Measurements from ENCODE around the gene GRM4.

GRM4 gene

DNA sequence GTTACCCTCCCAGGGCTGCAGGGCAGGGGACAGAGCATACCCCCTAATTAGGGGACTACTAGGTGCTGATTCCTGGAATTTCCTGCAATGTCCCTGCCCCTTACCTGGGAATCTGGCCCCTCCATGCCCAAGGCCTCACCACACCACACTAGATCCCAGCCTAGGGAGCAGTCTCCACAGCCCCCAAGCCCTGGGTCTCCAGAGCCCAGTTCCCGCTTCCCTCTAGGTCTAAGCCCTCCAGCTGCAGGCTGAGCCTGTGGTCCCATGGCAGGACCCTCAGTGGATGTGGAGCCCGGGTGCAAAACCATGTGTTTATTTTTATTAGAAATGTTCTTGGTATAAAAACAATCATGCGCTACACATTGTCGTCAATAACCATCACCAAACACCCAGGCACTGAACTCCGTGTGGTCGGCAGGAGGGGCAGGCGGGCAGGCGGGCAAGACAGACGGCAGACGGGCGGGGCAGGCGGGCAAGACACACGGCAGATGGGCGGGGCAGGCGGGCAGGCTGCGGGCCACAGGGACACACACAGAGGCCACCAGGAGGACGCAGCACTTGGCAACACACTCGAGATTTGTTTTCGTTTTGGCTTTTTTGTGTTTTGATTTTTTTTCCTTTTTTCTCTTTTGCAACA lies 124.2 kb downstream of the GRM4 start:
- no peak overlapping the region for H3K27ac ChIP-seq (ENCODE audit: low read length)
- DNase-seq = no peak

DNA sequence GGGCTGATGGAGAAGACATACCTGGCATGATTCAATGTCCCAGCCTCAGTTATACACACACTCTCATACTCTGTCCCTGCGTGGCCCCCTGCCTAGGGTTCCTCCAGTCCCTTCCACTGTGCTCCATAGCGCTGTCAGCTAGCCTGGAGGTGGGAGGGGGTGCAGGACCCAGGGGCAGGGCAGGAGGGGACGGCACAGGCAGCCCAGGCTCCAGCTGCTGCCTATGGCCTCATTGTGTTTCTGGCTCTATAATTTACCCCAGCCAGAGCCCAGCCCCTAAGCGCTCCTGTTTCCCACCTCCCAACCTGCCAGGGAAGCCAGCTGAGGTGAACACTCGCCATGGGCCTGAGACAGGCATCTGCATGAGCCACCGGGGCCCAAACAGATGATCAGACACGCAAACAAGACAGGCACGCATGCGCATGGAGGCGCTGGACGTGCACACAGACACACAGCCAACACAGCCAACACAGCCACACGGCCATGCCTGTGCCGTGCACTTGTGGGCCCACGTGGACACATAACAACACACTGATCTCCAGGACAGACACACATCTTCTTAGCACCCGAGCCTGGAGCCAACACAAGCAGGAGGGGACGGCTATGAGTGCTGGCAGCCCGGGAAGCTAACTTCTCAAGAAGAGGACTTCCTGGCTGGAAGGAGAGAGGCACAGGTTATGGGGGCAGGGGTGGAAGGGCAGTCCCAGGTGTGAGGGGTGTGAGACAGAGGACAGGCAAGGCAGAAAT lies 124.9 kb downstream of the GRM4 start:
- no peak overlapping the region for H3K27ac ChIP-seq (ENCODE audit: low read length)
- DNase-seq = no peak
- H3K27me3 ChIP-seq (replicated peaks; ENCODE audit: insufficient read depth, low read length) = peaks cover 75% of the 10 kb centered on the region
- no peak overlapping the region for H3K4me3 ChIP-seq (ENCODE audit: low read length)
- H3K79me2 ChIP-seq (ENCODE audit: low read length) = no peaks in the 10 kb centered on the region
- H3K9me3 ChIP-seq (replicated peaks; ENCODE audit: insufficient read depth, low read length) = no peaks in the 10 kb centered on the region
- no peak for TF ChIP-seq EZH2 (optimal IDR thresholded peaks at IDR 0.05; ENCODE audit: low read depth, low read length)
- TF ChIP-seq, protein P1, sequence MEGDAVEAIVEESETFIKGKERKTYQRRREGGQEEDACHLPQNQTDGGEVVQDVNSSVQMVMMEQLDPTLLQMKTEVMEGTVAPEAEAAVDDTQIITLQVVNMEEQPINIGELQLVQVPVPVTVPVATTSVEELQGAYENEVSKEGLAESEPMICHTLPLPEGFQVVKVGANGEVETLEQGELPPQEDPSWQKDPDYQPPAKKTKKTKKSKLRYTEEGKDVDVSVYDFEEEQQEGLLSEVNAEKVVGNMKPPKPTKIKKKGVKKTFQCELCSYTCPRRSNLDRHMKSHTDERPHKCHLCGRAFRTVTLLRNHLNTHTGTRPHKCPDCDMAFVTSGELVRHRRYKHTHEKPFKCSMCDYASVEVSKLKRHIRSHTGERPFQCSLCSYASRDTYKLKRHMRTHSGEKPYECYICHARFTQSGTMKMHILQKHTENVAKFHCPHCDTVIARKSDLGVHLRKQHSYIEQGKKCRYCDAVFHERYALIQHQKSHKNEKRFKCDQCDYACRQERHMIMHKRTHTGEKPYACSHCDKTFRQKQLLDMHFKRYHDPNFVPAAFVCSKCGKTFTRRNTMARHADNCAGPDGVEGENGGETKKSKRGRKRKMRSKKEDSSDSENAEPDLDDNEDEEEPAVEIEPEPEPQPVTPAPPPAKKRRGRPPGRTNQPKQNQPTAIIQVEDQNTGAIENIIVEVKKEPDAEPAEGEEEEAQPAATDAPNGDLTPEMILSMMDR (IDR thresholded peaks at IDR 0.05; ENCODE audit: low read length) = no peak
- TF ChIP-seq EZH2phosphoT487 (IDR thresholded peaks at IDR 0.05; ENCODE audit: low read length) = no peak
- H2AFZ ChIP-seq (ENCODE audit: low read length) = peak overlapping the region; percentile 35; the same call in 1 of the 2 replicates
- H4K20me1 ChIP-seq (ENCODE audit: insufficient read depth, low read length) = no peaks in the 10 kb centered on the region
- H3F3A ChIP-seq (ENCODE audit: insufficient read depth, low read length) = 0 out of 2 replicates have a peak, but pooled peaks cover 2% of the 10 kb centered on the region
- no peaks in the 10 kb centered on the region for H3K36me3 ChIP-seq (replicated peaks; ENCODE audit: insufficient read depth, low read length)
- H3K9ac ChIP-seq (ENCODE audit: low read length) = no peak overlapping the region
- peak overlapping the region; percentile 18; the same call in 1 of the 2 replicates for H3K4me2 ChIP-seq (ENCODE audit: low read depth, low read length)
- H3K9me2 ChIP-seq (replicated peaks; ENCODE audit: insufficient read depth, low read length) = no peaks in the 10 kb centered on the region
- H3K4me1 ChIP-seq (ENCODE audit: low read length) = no peaks in the 10 kb centered on the region

More for the DNA sequence above, 124.2 kb downstream of the GRM4 start:
- Histone ChIP-seq H3K36me3 (replicated peaks; ENCODE audit: insufficient read depth, low read length) (no peaks in the 10 kb centered on the region), H3K4me2 (ENCODE audit: low read depth, low read length) (peak overlapping the region; percentile 18; the same call in 1 of the 2 replicates), H3F3A (ENCODE audit: insufficient read depth, low read length) (0 out of 2 replicates have a peak, but pooled peaks cover 2% of the 10 kb centered on the region), H3K9me3 (replicated peaks; ENCODE audit: insufficient read depth, low read length) (no peaks in the 10 kb centered on the region), H3K4me1 (ENCODE audit: low read length) (no peaks in the 10 kb centered on the region), H3K9ac (ENCODE audit: low read length) (no peak overlapping the region), H3K4me3 (ENCODE audit: low read length) (no peak overlapping the region), H2AFZ (ENCODE audit: low read length) (no peak overlapping the region; the same call in 1 of the 2 replicates), H4K20me1 (ENCODE audit: insufficient read depth, low read length) (no peaks in the 10 kb centered on the region), H3K27me3 (replicated peaks; ENCODE audit: insufficient read depth, low read length) (peaks cover 75% of the 10 kb centered on the region), H3K79me2 (ENCODE audit: low read length) (no peaks in the 10 kb centered on the region), H3K9me2 (replicated peaks; ENCODE audit: insufficient read depth, low read length) (no peaks in the 10 kb centered on the region)
- TF ChIP-seq EZH2phosphoT487 (IDR thresholded peaks at IDR 0.05; ENCODE audit: low read length) = no peak
- TF ChIP-seq, protein P1 (IDR thresholded peaks at IDR 0.05; ENCODE audit: low read length) = no peak
- no peak for TF ChIP-seq EZH2 (optimal IDR thresholded peaks at IDR 0.05; ENCODE audit: low read depth, low read length)

GRCh38 chr6:34020278-34020677 lies 125.6 kb downstream of the GRM4 start:
- H3K36me3 ChIP-seq (replicated peaks; ENCODE audit: insufficient read depth, low read length) = no peaks in the 10 kb centered on the region
- H3K4me2 ChIP-seq (ENCODE audit: low read depth, low read length) = no peak overlapping the region
- no peaks in the 10 kb centered on the region for H3K9me2 ChIP-seq (replicated peaks; ENCODE audit: insufficient read depth, low read length)
- DNase-seq = no peak
- no peak overlapping the region for H2AFZ ChIP-seq (ENCODE audit: low read length)
- no peak overlapping the region for H3K4me3 ChIP-seq (ENCODE audit: low read length)
- no peak for TF ChIP-seq EZH2 (optimal IDR thresholded peaks at IDR 0.05; ENCODE audit: low read depth, low read length)
- TF ChIP-seq, protein P1 (IDR thresholded peaks at IDR 0.05; ENCODE audit: low read length) = no peak
- no peak for TF ChIP-seq EZH2phosphoT487 (IDR thresholded peaks at IDR 0.05; ENCODE audit: low read length)
- peaks cover 75% of the 10 kb centered on the region for H3K27me3 ChIP-seq (replicated peaks; ENCODE audit: insufficient read depth, low read length)
- 0 out of 2 replicates have a peak, but pooled peaks cover 2% of the 10 kb centered on the region for H3F3A ChIP-seq (ENCODE audit: insufficient read depth, low read length)
- no peak overlapping the region for H3K9ac ChIP-seq (ENCODE audit: low read length)
- no peaks in the 10 kb centered on the region for H3K4me1 ChIP-seq (ENCODE audit: low read length)
- H3K9me3 ChIP-seq (replicated peaks; ENCODE audit: insufficient read depth, low read length) = no peaks in the 10 kb centered on the region
- H3K79me2 ChIP-seq (ENCODE audit: low read length) = no peaks in the 10 kb centered on the region
- H4K20me1 ChIP-seq (ENCODE audit: insufficient read depth, low read length) = no peaks in the 10 kb centered on the region
- no peak overlapping the region for H3K27ac ChIP-seq (ENCODE audit: low read length)
